Bronchial epithelial cell (primary cell): Measurements from ENCODE around the gene SRPK2. TPM values are rescaled to one million over a fixed set of nuclear protein-coding genes. Genes with fewer than 3 reads are reported as not detected.

ENCODE experiments used
- DNase-seq: peaks from one replicate; pipeline ENCODE4 v3.0.0-alpha.2; 2010; ENCODE audit warnings: low read depth
- FAIRE-seq: peaks from 2 replicates; lab custom pipeline; 2011; peaks lifted over from hg19 to GRCh38; lab: Jason Lieb, UNC
- H3K27me3 ChIP-seq: 2 replicates; pipeline ENCODE4 v1.5.1; 2011; ENCODE audit warnings: low read length; ENCODE audit not compliant: control insufficient read depth, insufficient read depth
- H3K36me3 ChIP-seq: 2 replicates; pipeline ENCODE4 v1.5.1; 2011; ENCODE audit warnings: low read length; ENCODE audit not compliant: control insufficient read depth, insufficient read depth
- H3K4me3 ChIP-seq: 2 replicates; pipeline ENCODE4 v1.5.1; 2011; ENCODE audit warnings: mild to moderate bottlenecking, low read depth, low read length, control low read depth
- CTCF ChIP-seq: IDR thresholded peaks from 2 replicates; pipeline ENCODE4 v1.5.1; 2011; ENCODE audit warnings: mild to moderate bottlenecking, moderate library complexity, low read length, control low read depth, inconsistent platforms; ENCODE audit not compliant: insufficient read depth, severe bottlenecking
- total RNA-seq: library from RNA; depleted of rRNA; stranded (reverse); fragments of >200 nt; gene quantifications from 2 replicates; pipeline ENCODE4 v1.2.1, GENCODE V29; 2014

The SRPK2 gene
- total RNA-seq, 1 donor from 2014 or later = 43.4 TPM

GRCh38 chr7:105323366-105323765, 65.4 kb downstream of the SRPK2 start:
- no peak for TF ChIP-seq CTCF
- no peaks in the 10 kb centered on the region for H3K27me3 ChIP-seq

GRCh38 chr7:105322655-105323277, 66.0 kb downstream of the SRPK2 start:
- DNase-seq (no peak), FAIRE-seq (no peak)
- H3K27me3 ChIP-seq = no peaks in the 10 kb centered on the region
- H3K4me3 ChIP-seq = no peak overlapping the region
- H3K36me3 ChIP-seq = no peaks in the 10 kb centered on the region
- TF ChIP-seq CTCF = no peak

More at GRCh38 chr7:105323366-105323765, 65.4 kb downstream of the SRPK2 start:
- Histone ChIP-seq H3K36me3 (no peaks in the 10 kb centered on the region), H3K4me3 (no peak overlapping the region)
- no peak for FAIRE-seq
- DNase-seq = no peak

GRCh38 chr7:105321754-105322455, 66.8 kb downstream of the SRPK2 start:
- no peak for FAIRE-seq
- Histone ChIP-seq H3K36me3 (no peaks in the 10 kb centered on the region), H3K27me3 (no peaks in the 10 kb centered on the region), H3K4me3 (no peak overlapping the region)
- no peak for DNase-seq
- no peak for TF ChIP-seq CTCF

- FAIRE-seq = no peak
- H3K36me3 ChIP-seq = no peaks in the 10 kb centered on the region
- no peak for TF ChIP-seq CTCF
- no peak overlapping the region for H3K4me3 ChIP-seq
- no peaks in the 10 kb centered on the region for H3K27me3 ChIP-seq
- no peak for DNase-seq
Observed at GRCh38 chr7:105320896-105321295, 67.8 kb downstream of the SRPK2 start.

- no peaks in the 10 kb centered on the region for H3K36me3 ChIP-seq
- TF ChIP-seq CTCF = no peak
- no peaks in the 10 kb centered on the region for H3K27me3 ChIP-seq
- DNase-seq (peak; percentile 4), FAIRE-seq (no peak)
- no peak overlapping the region for H3K4me3 ChIP-seq
Observed at GRCh38 chr7:105319578-105319977, 69.1 kb downstream of the SRPK2 start.
